PC-9 (cell line): Measurements from ENCODE around the gene MACROH2A1. TPM values are rescaled to one million over a fixed set of nuclear protein-coding genes. Genes with fewer than 3 reads are reported as not detected.

ENCODE experiments used
- BruUV-seq: library from RNA; stranded (reverse); fragments of 400-500 nt; replicated peaks from 2 replicates; lab custom pipeline; 2021; lab: Mats Ljungman, UMichigan
- CTCF ChIA-PET: fragments of 300-600 bp; sonication (Branson Sonifier 250); formaldehyde crosslinking; loops from one replicate; lab custom pipeline; 2022; ENCODE audit warnings: antibody characterized with exemption; lab: Charles Lee
- POLR2A ChIA-PET: fragments of 300-600 bp; sonication (Branson Sonifier 250); formaldehyde crosslinking; loops from one replicate; lab custom pipeline; 2022; ENCODE audit warnings: antibody characterized with exemption; ENCODE audit not compliant: unreplicated experiment; lab: Charles Lee
- DNase-seq, 2 experiments: peaks; one replicate each; pipeline versions ENCODE4 v3.0.0 to v3.0.0-alpha.2; 2015 to 2022; ENCODE audit warnings: mixed read lengths in 1 of 2
- H2AFZ ChIP-seq: fragments of 200-600 bp; sonication (generic); 2 replicates; pipeline ENCODE4 v1.8.1; 2017; ENCODE audit warnings: antibody characterized with exemption
- H3F3A ChIP-seq: fragments of 200-600 bp; sonication (generic); 2 replicates; pipeline ENCODE4 v1.8.1; 2017; ENCODE audit warnings: antibody characterized with exemption, mild to moderate bottlenecking, low read depth; ENCODE audit not compliant: insufficient read depth
- H3K27ac ChIP-seq: fragments of 200-600 bp; sonication (generic); 2 replicates; pipeline ENCODE4 v1.6.1; 2016; ENCODE audit warnings: mixed run types
- H3K27me3 ChIP-seq: fragments of 200-600 bp; sonication (generic); 2 replicates; pipeline ENCODE4 v1.6.1; 2016; ENCODE audit warnings: low read depth, mixed run types; ENCODE audit not compliant: insufficient read depth
- H3K36me3 ChIP-seq: fragments of 200-600 bp; sonication (generic); 2 replicates; pipeline ENCODE4 v1.6.1; 2016; ENCODE audit warnings: low read depth, mixed run types
- H3K4me1 ChIP-seq: fragments of 200-600 bp; sonication (generic); replicated peaks from 2 replicates; pipeline ENCODE4 v1.6.1; 2016; ENCODE audit warnings: mixed run types; ENCODE audit not compliant: insufficient read depth
- H3K4me2 ChIP-seq: fragments of 200-600 bp; sonication (generic); 2 replicates; pipeline ENCODE4 v1.6.1; 2017; ENCODE audit warnings: mixed run types
- H3K4me3 ChIP-seq: fragments of 200-600 bp; sonication (generic); 2 replicates; pipeline ENCODE4 v1.6.1; 2016; ENCODE audit warnings: mixed run types
- H3K79me2 ChIP-seq: fragments of 200-600 bp; sonication (generic); 2 replicates; pipeline ENCODE4 v1.6.1; 2017; ENCODE audit warnings: low read depth, mixed run types
- H3K9me2 ChIP-seq: fragments of 200-600 bp; sonication (generic); 2 replicates; pipeline ENCODE4 v1.8.1; 2017; ENCODE audit warnings: mild to moderate bottlenecking; ENCODE audit not compliant: insufficient read depth
- H3K9me3 ChIP-seq: fragments of 200-600 bp; sonication (generic); 2 replicates; pipeline ENCODE4 v1.8.1; 2016; ENCODE audit warnings: low read depth; ENCODE audit not compliant: insufficient read depth
- H4K20me1 ChIP-seq: fragments of 200-600 bp; sonication (generic); 2 replicates; pipeline ENCODE4 v1.8.1; 2017; ENCODE audit not compliant: insufficient read depth
- CTCF ChIP-seq: fragments of 200-600 bp; sonication (generic); conservative IDR thresholded peaks from 2 replicates; pipeline ENCODE4 v1.6.1; 2017; ENCODE audit warnings: mixed run types, antibody characterized with exemption, mild to moderate bottlenecking, moderate library complexity
- EZH2 ChIP-seq: fragments of 200-600 bp; sonication (generic); IDR thresholded peaks from 2 replicates; pipeline ENCODE4 v1.8.0; 2017; ENCODE audit warnings: antibody characterized with exemption, low read depth
- intact Hi-C: fragments of 100-400 bp; cut with micrococcal nuclease; formaldehyde crosslinking; loops from one replicate; pipeline ENCODE4 v1.10.0; 2022; ENCODE audit not compliant: unreplicated experiment
- total RNA-seq: library from RNA; stranded (reverse); gene quantifications from 2 replicates; pipeline ENCODE4 v1.2.3, GENCODE V29; 2021

Gene MACROH2A1
- total RNA-seq, 1 experiment from 2014 or later = 223 TPM

GRCh38 chr5:135324160-135324559 is 74.9 kb downstream of the MACROH2A1 start:
- TF ChIP-seq CTCF (no peak), EZH2 (no peak)
- ChIA-PET POLR2A (no interaction called here), CTCF (no interaction called here)
- Histone ChIP-seq H3K9me3 (no peaks in the 10 kb centered on the region), H3K27me3 (no peaks in the 10 kb centered on the region), H3K27ac (no peak overlapping the region), H2AFZ (no peak overlapping the region), H4K20me1 (no peaks in the 10 kb centered on the region; the same call in 1 of the 2 replicates), H3K4me2 (no peak overlapping the region), H3F3A (peaks cover 5% of the 10 kb centered on the region), H3K4me3 (no peak overlapping the region), H3K36me3 (no peaks in the 10 kb centered on the region), H3K4me1 (peaks cover 10% of the 10 kb centered on the region), H3K9me2 (no peaks in the 10 kb centered on the region), H3K79me2 (no peaks in the 10 kb centered on the region)
- no TSS peak for BruUV-seq
- intact Hi-C loops = no loop called here
- no peak for DNase-seq

DNA sequence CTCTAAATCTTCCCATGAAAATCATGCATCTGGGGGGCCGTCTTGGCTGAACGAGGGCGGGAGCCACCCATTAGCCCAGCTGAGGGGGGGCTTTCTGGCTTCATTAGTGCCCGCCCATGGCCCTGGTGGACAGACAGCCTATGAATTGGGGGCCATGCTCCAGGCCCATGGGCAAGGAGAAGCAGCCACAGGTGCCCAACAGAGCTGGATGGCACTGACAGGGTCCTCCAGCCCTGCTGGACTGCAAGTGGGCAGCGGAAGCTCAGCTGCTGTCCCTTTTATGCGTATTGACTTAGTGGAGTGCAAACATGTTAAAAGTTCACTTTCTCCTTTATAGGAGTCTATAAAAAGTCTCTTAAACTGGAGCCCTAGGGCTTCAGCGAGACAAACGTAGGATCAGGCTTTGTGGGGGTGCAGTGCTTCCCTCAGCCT is 75.3 kb downstream of the MACROH2A1 start:
- no peaks in the 10 kb centered on the region for H3K79me2 ChIP-seq
- no peak overlapping the region for H3K4me2 ChIP-seq
- H3K27ac ChIP-seq = no peak overlapping the region
- no peaks in the 10 kb centered on the region for H3K27me3 ChIP-seq
- H3K9me2 ChIP-seq = no peaks in the 10 kb centered on the region
- intact Hi-C loops = no loop called here
- H3F3A ChIP-seq = peaks cover 5% of the 10 kb centered on the region
- no TSS peak for BruUV-seq
- no peaks in the 10 kb centered on the region for H3K9me3 ChIP-seq
- no peaks in the 10 kb centered on the region; the same call in 1 of the 2 replicates for H4K20me1 ChIP-seq
- no peaks in the 10 kb centered on the region for H3K36me3 ChIP-seq
- TF ChIP-seq CTCF (no peak), EZH2 (no peak)
- no peak overlapping the region for H2AFZ ChIP-seq
- no peak for DNase-seq
- ChIA-PET CTCF (no interaction called here), POLR2A (no interaction called here)
- H3K4me1 ChIP-seq = peaks cover 10% of the 10 kb centered on the region
- no peak overlapping the region for H3K4me3 ChIP-seq

DNA sequence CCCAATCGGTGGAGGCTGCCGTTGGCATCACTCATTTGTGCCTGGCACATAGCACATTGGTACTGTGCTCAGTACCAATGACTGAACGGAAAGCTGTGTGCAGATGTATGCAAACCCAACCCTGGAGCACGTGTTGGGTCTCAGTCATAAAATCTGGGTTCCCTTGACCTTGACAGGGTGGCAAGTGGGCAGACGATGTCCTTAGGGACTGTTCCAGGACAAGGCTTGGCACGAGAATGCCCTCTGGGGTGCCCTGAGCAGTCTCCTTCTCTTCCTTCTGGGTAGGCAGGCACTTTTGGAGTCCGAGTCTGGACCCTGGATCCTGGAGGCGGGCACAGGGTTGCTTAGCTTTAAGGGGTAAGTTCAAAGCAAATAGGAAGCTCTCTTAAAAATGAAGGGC is 75.8 kb downstream of the MACROH2A1 start:
- H3K36me3 ChIP-seq = no peaks in the 10 kb centered on the region
- H3K4me1 ChIP-seq = peaks cover 10% of the 10 kb centered on the region
- BruUV-seq = no TSS peak
- CTCF ChIA-PET = no interaction called here
- POLR2A ChIA-PET = no interaction called here
- H3K79me2 ChIP-seq = no peaks in the 10 kb centered on the region
- H3F3A ChIP-seq = peaks cover 5% of the 10 kb centered on the region
- TF ChIP-seq CTCF (no peak), EZH2 (no peak)
- H2AFZ ChIP-seq = no peak overlapping the region
- DNase-seq = no peak
- H3K4me2 ChIP-seq = no peak overlapping the region
- no peak overlapping the region for H3K27ac ChIP-seq
- H3K27me3 ChIP-seq = no peaks in the 10 kb centered on the region
- H3K9me2 ChIP-seq = no peaks in the 10 kb centered on the region
- no peak overlapping the region for H3K4me3 ChIP-seq
- H4K20me1 ChIP-seq = no peaks in the 10 kb centered on the region; the same call in 1 of the 2 replicates
- intact Hi-C loops = no loop called here
- H3K9me3 ChIP-seq = no peaks in the 10 kb centered on the region
